A549 (cell line): ENCODE results near the gene PSMD9. TPM values are rescaled to one million over a fixed set of nuclear protein-coding genes. Genes with fewer than 3 reads are reported as not detected.
"Not testable (repeated sequence)": the region's sequence is repeated elsewhere in the genome, so short reads cannot be mapped to it uniquely, and the experiment has no call there.

ENCODE experiments used
- ATAC-seq, 2 experiments: fragments of 200-7000 bp in 1 of 2; fragments of >200 bp in 1 of 2; cut with Nextera tagmentation in 1 of 2; cut with Tn5 transposase in 1 of 2; 3 replicates each; pipeline versions ENCODE4 v1.8.0 to v1.9.1; 2018 to 2020; ENCODE audit warnings: mild to moderate bottlenecking in 1 of 2, moderate library complexity in 1 of 2
- CTCF ChIA-PET: fragments of 300-600 bp; sonication (Branson Sonifier 250); formaldehyde crosslinking; extraction: SDS; loops from one replicate; lab custom pipeline; 2021; ENCODE audit warnings: antibody characterized with exemption, inconsistent platforms; lab: Yijun Ruan, JAX
- POLR2A ChIA-PET: fragments of 350-600 bp; formaldehyde crosslinking; extraction: SDS; loops from one replicate; lab custom pipeline; 2021; ENCODE audit warnings: antibody characterized with exemption, inconsistent platforms; lab: Yijun Ruan, JAX
- DNase-seq, 2 experiments: peaks; one replicate each; pipeline versions ENCODE4 v3.0.0 to v3.0.0-alpha.2; 2011 to 2016; ENCODE audit warnings: low read depth in 1 of 2, low spot score in 1 of 2
- FAIRE-seq: peaks from 2 replicates; lab custom pipeline; 2011; peaks lifted over from hg19 to GRCh38; lab: Jason Lieb, UNC
- H3K27ac ChIP-seq, 2 experiments: fragments of >200 bp; sonication (Bioruptor Twin); formaldehyde crosslinking; 3 replicates each; pipeline ENCODE4 v1.5.1; 2016 to 2017
- H3K4me1 ChIP-seq: fragments of >200 bp; sonication (Bioruptor Twin); formaldehyde crosslinking; 3 replicates; pipeline ENCODE4 v1.6.1; 2016
- H3K4me2 ChIP-seq: fragments of >200 bp; sonication (Bioruptor Twin); formaldehyde crosslinking; 3 replicates; pipeline ENCODE4 v1.6.1; 2016
- H3K4me3 ChIP-seq: fragments of >200 bp; sonication (Bioruptor Twin); formaldehyde crosslinking; 3 replicates; pipeline ENCODE4 v1.5.1; 2016
- H3K9me3 ChIP-seq: fragments of >200 bp; sonication (Bioruptor Twin); formaldehyde crosslinking; 3 replicates; pipeline ENCODE4 v1.6.1; 2016
- ATOH8 ChIP-seq: fragments of 250-450 bp; sonication (Bioruptor Pico); IDR thresholded peaks from 2 replicates; pipeline ENCODE4 v1.5.0; 2020; ENCODE audit warnings: low read depth, mild to moderate bottlenecking, moderate library complexity
- BHLHE40 ChIP-seq: IDR thresholded peaks from 2 replicates; pipeline ENCODE4 v1.6.1; 2012; ENCODE audit warnings: low read depth, low read length, inconsistent platforms
- CBX2 ChIP-seq: fragments of 200-600 bp; sonication (generic); IDR thresholded peaks from 2 replicates; pipeline ENCODE4 v1.6.1; 2016; ENCODE audit warnings: low read depth, mild to moderate bottlenecking, borderline replicate concordance
- CBX8 ChIP-seq: fragments of 200-600 bp; sonication (generic); IDR thresholded peaks from 2 replicates; pipeline ENCODE4 v1.6.1; 2016
- CHD2 ChIP-seq: fragments of 150-350 bp; IDR thresholded peaks from 2 replicates; pipeline ENCODE4 v1.6.1; 2014; ENCODE audit warnings: low read length; ENCODE audit not compliant: partially characterized antibody
- CHD4 ChIP-seq: fragments of 200-600 bp; sonication (generic); IDR thresholded peaks from 2 replicates; pipeline ENCODE4 v1.6.1; 2016; ENCODE audit warnings: antibody characterized with exemption, mild to moderate bottlenecking, borderline replicate concordance
- CTCF ChIP-seq: fragments of >200 bp; sonication (Bioruptor Twin); formaldehyde crosslinking; IDR thresholded peaks from 3 replicates; pipeline ENCODE4 v1.5.1; 2016
- ELK1 ChIP-seq: fragments of 150-350 bp; IDR thresholded peaks from 2 replicates; pipeline ENCODE4 v1.6.1; 2014; ENCODE audit warnings: low read depth, mild to moderate bottlenecking, low read length
- EP300 ChIP-seq, 2 experiments: fragments of >200 bp; sonication (Bioruptor Twin); formaldehyde crosslinking; IDR thresholded peaks; 2 replicates in 1 of 2; 3 replicates in 1 of 2; pipeline ENCODE4 v1.6.1; 2016 to 2017
- ESRRA ChIP-seq: fragments of 150-350 bp; IDR thresholded peaks from 2 replicates; pipeline ENCODE4 v1.6.1; 2014; ENCODE audit warnings: mild to moderate bottlenecking, low read length, borderline replicate concordance
- JUNB ChIP-seq: fragments of >200 bp; sonication (Bioruptor Twin); formaldehyde crosslinking; IDR thresholded peaks from 2 replicates; pipeline ENCODE4 v1.6.1; 2016
- KDM5A ChIP-seq: fragments of 200-600 bp; sonication (generic); IDR thresholded peaks from 2 replicates; pipeline ENCODE4 v1.6.1; 2016; ENCODE audit warnings: antibody characterized with exemption, mild to moderate bottlenecking
- MAFK ChIP-seq: fragments of 450-650 bp; IDR thresholded peaks from 2 replicates; pipeline ENCODE4 v1.6.1; 2014; ENCODE audit not compliant: partially characterized antibody
- MAX ChIP-seq: IDR thresholded peaks from 2 replicates; pipeline ENCODE4 v1.6.1; 2012
- MAZ ChIP-seq: fragments of 150-350 bp; IDR thresholded peaks from 2 replicates; pipeline ENCODE4 v1.6.1; 2014; ENCODE audit warnings: antibody characterized with exemption, low read depth, low read length, borderline replicate concordance
- NPAS2 ChIP-seq: fragments of 250-450 bp; sonication (Bioruptor Pico); IDR thresholded peaks from 2 replicates; pipeline ENCODE4 v1.8.0; 2022; ENCODE audit warnings: mild to moderate bottlenecking, moderate library complexity, borderline replicate concordance
- PBX3 ChIP-seq: IDR thresholded peaks from 2 replicates; pipeline ENCODE4 v1.6.1; 2012
- PHF8 ChIP-seq: fragments of 200-600 bp; sonication (generic); IDR thresholded peaks from 2 replicates; pipeline ENCODE4 v1.6.1; 2016; ENCODE audit warnings: low read depth, mild to moderate bottlenecking, antibody characterized with exemption, moderate library complexity, borderline replicate concordance
- RARB ChIP-seq: fragments of 250-450 bp; sonication (Bioruptor Pico); IDR thresholded peaks from 2 replicates; pipeline ENCODE4 v1.8.0; 2021; ENCODE audit warnings: mild to moderate bottlenecking, moderate library complexity
- REST ChIP-seq: fragments of 200-600 bp; sonication (generic); IDR thresholded peaks from 2 replicates; pipeline ENCODE4 v1.6.1; 2016; ENCODE audit warnings: antibody characterized with exemption, mild to moderate bottlenecking, moderate library complexity
- RFX5 ChIP-seq: fragments of 450-650 bp; IDR thresholded peaks from 2 replicates; pipeline ENCODE4 v1.7.1; 2014; ENCODE audit warnings: antibody characterized with exemption, mild to moderate bottlenecking, moderate library complexity
- RNF2 ChIP-seq: fragments of 200-600 bp; sonication (generic); IDR thresholded peaks from 2 replicates; pipeline ENCODE4 v1.6.1; 2016; ENCODE audit warnings: low read depth, mild to moderate bottlenecking, antibody characterized with exemption, moderate library complexity, borderline replicate concordance
- SMC3 ChIP-seq: fragments of >200 bp; sonication (Bioruptor Twin); formaldehyde crosslinking; IDR thresholded peaks from 3 replicates; pipeline ENCODE4 v1.6.1; 2018; ENCODE audit warnings: inconsistent platforms
- ZC3H11A ChIP-seq: fragments of 450-650 bp; IDR thresholded peaks from 2 replicates; pipeline ENCODE4 v1.6.1; 2014; ENCODE audit warnings: antibody characterized with exemption, mild to moderate bottlenecking
- WGBS: methylation state at CpG from one replicate; pipeline ENCODE4 v1.1.6; 2017; ENCODE audit errors: missing lambda C conversion rate; 5-methylcytosine and 5-hydroxymethylcytosine counted together
- polyA plus RNA-seq, 4 experiments: library from polyadenylated mRNA; depleted of rRNA in 3 of 4; stranded (reverse); fragments of >200 nt; fragmentation: RNase III in 1 of 4; extraction: RNeasy Plus Mini Kit Qiagen cat#74134 plus additional on column Dnase treatment in 1 of 4; gene quantifications; 2 replicates in 3 of 4; 3 replicates in 1 of 4; pipeline ENCODE4 v1.2.3, GENCODE V29; 2011 to 2017

PSMD9 gene
- polyA plus RNA-seq, 2 of the 4 experiments (the other 2 are of a cell fraction) = 89.3 to 147 TPM

GRCh38 chr12:121874071-121874470 lies 14.5 kb upstream of the PSMD9 start:
- ChIA-PET CTCF (interaction anchor here (0.7 to 1.7 kb wide), 4 partner anchors 9 to 101 kb away, joined by 3 to 5 read pairs (median 4); partner anchors contain the start of gene PSMD9), POLR2A (no interaction called here)
- 84% methylated on average over 6 of the region's 6 CpGs for WGBS
- DNase-seq (no peak), ATAC-seq (no peak), FAIRE-seq (no peak)
- Histone ChIP-seq H3K4me1 (no peaks in the 10 kb centered on the region), H3K4me3 (no peak overlapping the region), H3K27ac (no peak overlapping the region), H3K4me2 (no peak overlapping the region), H3K9me3 (no peaks in the 10 kb centered on the region)
- TF ChIP-seq RNF2 = no peak
- TF ChIP-seq SMC3 = no peak
- TF ChIP-seq CHD4 = no peak
- no peak for TF ChIP-seq RARB (CRISPR knock-in tag)
- no peak for TF ChIP-seq ELK1
- no peak for TF ChIP-seq MAZ
- no peak for TF ChIP-seq NPAS2 (CRISPR knock-in tag)
- no peak for TF ChIP-seq MAX
- no peak for TF ChIP-seq BHLHE40
- TF ChIP-seq ATOH8 (CRISPR knock-in tag) = no peak
- TF ChIP-seq PBX3 = no peak
- no peak for TF ChIP-seq REST

- no peak overlapping the region for H3K27ac ChIP-seq
- WGBS = 80% methylated on average over 6 of the region's 6 CpGs
- no peaks in the 10 kb centered on the region for H3K4me1 ChIP-seq
- no peak overlapping the region for H3K4me2 ChIP-seq
- FAIRE-seq (no peak), ATAC-seq (no peak), DNase-seq (no peak)
- no peak overlapping the region for H3K4me3 ChIP-seq
- ChIA-PET CTCF (interaction anchor here (0.7 to 2.1 kb wide), 4 partner anchors 12 to 23 kb away, joined by 3 to 7 read pairs (median 4); no protein-coding TSS in a partner anchor), POLR2A (no interaction called here)
- no peaks in the 10 kb centered on the region for H3K9me3 ChIP-seq
- no peak for TF ChIP-seq CBX8
- TF ChIP-seq RARB (CRISPR knock-in tag) = no peak
- TF ChIP-seq CBX2 = no peak
- no peak for TF ChIP-seq PHF8
- TF ChIP-seq MAZ = no peak
- no peak for TF ChIP-seq JUNB
- no peak for TF ChIP-seq SMC3
- no peak for TF ChIP-seq EP300 (IDR thresholded peaks at IDR 0.05)
- no peak for TF ChIP-seq RFX5
- TF ChIP-seq CTCF = no peak
- no peak for TF ChIP-seq KDM5A
- no peak for TF ChIP-seq MAFK
- TF ChIP-seq ZC3H11A = no peak
- TF ChIP-seq CHD2 = no peak
- no peak for TF ChIP-seq ESRRA
- TF ChIP-seq CHD4 = no peak
These were observed 13.0 kb upstream of the PSMD9 start for GRCh38 chr12:121875582-121875981.

GRCh38 chr12:121876080-121876447 lies 12.5 kb upstream of the PSMD9 start:
- H3K4me1 ChIP-seq, DNase-seq, H3K9me3 ChIP-seq, H3K27ac ChIP-seq, H3K4me3 ChIP-seq, H3K4me2 ChIP-seq, ATAC-seq, FAIRE-seq, POLR2A ChIA-PET: not testable (repeated sequence)
- CTCF ChIA-PET = interaction anchor here (0.7 to 2.1 kb wide), 5 partner anchors 12 to 82 kb away, joined by 3 to 7 read pairs (median 4); partner anchors contain the start of gene RHOF
- 91% methylated on average over 8 of the region's 8 CpGs for WGBS
